Measurements from ENCODE around the gene PIK3CG.
"Not testable (repeated sequence)": the region's sequence is repeated elsewhere in the genome, so short reads cannot be mapped to it uniquely, and the experiment has no call there.

Gene PIK3CG

DNA sequence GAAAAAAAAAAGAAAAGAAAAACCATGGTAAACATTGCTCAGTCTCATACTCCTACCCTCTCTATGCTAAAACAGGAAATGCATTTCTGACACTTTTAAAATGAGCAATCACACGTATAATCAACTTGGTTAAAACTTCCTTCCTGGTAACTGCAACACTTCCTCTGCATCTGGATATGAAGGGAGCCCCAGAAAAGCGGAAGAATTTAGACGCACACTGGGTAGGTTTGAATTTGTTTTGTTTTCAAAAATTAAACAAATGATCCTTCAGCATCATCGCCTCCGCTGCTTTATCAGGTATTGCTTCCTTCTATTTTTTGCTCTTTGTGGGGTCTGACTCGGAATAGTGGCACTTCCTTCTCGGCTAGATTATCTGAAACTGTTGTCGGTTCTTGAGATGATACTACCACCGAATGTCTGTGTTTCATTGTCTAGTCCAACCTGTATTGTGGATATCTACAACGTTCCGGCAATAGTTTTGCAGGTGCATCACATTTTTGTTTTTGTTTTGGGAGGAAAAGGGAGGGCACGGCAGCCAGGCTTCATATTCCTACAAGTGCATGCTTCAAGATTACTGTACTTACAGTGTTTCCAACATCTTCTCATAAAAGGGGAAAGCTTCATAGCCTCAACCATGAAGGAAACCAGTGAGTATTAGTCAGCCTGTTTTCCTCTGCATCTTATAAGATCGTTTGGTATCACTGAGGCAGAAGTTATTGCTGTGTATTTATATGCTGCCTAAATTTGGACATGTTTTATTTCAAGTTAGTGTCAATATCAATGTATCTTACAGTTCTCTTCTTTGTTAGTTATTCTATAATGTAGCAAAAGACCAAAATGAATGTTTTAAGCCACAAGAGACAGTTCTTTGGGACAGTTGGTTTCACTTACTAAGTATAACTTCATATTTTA, at the start of gene PIK3CG:
Gene PIK3CG (plus strand): TSS at position 153 of the 912 bp plus-strand sequence. CDS start 2,280 bp downstream, outside the sequence.
- no peak for DNase-seq

DNA sequence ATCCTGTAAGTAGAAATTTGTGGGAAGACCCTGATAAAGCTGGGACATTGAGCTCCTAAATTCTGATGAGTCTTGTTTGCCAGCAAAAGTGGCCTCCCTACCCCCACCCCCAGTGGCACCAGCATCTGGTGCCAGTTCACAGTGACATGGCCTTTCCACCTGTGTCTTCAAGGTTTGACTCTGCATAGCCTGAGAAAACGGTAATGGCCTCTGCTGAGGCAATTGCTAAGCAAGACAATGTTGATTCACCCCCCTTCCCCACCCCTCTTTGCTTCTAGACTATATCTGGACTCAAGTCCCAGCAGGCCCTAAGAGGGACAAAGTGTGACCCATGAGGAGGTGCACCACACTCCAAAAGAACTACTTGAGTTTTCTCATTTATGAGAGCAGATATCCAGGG, 48.0 kb upstream of the PIK3CG start:
- DNase-seq: no peak

DNA sequence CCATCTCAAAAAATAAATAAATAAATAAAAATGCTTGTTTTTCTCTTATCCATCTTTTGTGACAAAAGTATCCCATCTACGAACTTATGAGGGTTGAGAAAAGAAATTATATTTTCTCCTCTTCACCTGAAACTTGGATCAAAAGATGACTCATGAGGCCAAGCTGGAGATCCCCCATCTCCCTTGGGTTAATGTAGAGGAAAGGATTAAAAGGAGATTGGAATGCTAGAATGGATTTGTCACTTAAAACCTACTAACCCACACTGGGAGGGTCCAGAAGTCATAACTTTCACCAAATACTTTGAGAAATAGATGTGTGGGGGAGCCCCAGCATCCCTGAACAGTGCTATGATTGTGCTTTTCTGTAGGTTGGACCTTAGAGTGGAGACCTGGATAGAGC, 46.3 kb upstream of the PIK3CG start:
- no peak for DNase-seq

DNA sequence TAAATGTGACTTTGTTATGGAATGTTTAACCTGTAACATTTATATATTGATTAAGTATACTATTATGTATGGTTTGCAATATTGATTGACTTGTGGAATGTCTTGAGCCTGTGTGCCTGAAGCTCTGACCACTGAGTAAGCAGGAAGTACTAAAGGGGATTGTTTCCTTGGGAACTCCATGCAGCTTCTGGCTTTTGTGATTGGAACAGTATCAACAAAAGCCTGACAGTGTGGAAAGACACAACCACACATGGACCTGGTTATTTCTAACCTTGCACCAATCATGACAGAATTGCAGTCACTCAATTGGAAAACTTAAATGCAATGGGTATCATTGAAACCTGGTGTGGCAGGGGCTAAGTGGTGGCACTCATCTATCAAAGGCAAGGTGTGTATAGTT, 45.5 kb upstream of the PIK3CG start:
- DNase-seq: no peak

GRCh38 chr7:106820321-106821217, 44.5 kb upstream of the PIK3CG start:
- no peak for DNase-seq

- no peak for DNase-seq
These were observed 41.5 kb upstream of the PIK3CG start for GRCh38 chr7:106823631-106824030.

DNA sequence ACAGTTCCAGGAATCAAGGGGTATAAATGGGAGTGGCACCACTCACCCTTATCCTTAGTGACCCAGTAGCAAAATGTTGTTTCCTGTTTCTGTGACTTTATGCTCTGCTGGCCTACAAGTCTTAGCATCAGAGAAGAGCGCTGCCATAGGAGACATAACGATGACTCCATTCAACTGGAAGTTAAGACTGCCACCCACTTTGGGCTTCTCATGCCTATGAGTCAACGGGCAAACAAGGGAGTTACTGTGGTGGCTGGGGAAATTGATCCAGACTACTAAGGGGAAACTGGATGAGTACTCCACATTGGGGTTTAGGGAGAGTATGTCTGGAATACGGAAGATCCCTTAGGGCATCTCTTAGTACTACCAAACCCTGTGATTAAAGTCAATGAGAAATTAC, 40.6 kb upstream of the PIK3CG start:
- DNase-seq: no peak

GRCh38 chr7:106827626-106828025, 37.5 kb upstream of the PIK3CG start:
- no peak for DNase-seq

DNA sequence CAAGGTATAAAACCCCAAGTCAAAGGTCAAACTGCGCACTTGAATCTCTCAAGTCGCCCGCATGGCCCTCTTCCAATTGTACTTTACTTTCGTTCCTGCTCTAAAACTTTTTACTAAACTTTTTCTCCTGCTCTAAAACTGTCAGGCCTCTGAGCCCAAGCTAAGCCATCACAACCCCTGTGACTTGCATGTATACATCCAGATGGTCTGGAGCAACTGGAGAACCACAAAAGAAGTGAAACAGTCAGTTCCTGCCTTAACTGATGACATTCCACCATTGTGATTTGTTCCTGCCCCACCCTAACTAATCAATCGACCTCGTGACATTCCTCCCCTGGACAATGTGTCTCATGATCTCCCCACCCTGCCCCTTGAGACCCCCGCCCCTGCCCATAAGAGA, 35.6 kb upstream of the PIK3CG start:
- DNase-seq: no peak

GRCh38 chr7:106830896-106831295, 34.2 kb upstream of the PIK3CG start:
- DNase-seq: not testable (repeated sequence)

GRCh38 chr7:106836816-106837215, 28.3 kb upstream of the PIK3CG start:
- no peak for DNase-seq

DNA sequence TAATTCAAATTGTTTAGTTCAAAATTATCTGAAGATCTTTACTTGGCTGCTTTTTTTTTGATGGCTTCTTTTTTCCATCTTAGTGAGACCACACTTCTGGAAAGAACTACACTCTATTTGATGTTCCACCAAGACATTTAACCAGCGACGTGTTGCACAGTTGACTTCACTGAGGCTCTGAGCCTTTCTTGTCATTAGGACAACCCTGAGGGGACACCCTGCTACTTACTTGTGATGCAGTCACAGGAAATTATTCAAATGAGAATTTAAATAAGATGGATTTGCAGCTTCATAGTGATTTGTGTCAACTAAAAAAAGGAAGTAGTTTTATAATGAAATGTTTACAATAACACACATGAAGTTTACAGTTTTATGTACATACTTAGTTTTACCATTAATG, 25.6 kb upstream of the PIK3CG start:
- DNase-seq: no peak

DNA sequence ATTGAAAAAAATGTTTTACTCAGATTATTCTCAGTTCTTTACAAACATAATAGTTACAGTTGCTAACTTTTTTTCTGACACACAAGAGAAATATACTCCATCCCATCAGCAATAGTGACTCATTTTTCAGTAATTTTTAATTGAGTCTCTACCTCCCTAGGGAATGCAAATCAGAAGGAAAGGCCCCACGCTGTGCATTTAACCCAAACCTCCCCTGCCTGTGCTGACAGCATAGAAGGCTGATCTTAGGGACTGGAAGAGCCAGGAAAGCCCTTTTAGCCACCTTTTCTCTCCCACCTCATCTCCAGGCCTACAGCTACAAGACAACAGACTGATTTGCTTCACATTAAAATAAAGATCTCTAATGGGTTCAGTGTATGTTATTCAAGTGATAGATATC, 24.7 kb upstream of the PIK3CG start:
- no peak for DNase-seq

DNA sequence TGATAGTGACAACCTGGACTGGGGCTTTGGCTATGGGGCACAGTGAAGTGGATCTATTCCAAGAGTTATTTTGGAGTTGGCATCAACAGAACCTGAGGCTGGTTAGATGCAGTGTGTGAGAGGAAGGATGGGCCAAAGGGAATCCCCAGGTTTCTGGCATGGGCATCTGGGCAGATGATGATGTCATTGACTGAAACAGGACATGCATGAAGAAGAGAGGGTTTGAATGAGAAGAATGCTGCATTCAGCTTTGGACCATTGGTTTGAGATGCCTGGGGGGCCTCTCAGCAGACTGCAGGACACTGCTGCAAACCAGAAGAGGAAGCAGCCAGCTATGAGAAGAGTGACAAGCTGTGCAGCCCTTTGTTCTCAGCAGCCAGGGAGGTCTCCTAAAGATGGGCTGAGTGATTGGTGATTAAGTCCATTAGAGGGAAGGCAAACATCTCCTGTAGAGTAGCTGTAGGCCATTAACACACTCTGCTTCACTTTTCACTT, 23.1 kb upstream of the PIK3CG start:
- no peak for DNase-seq

DNA sequence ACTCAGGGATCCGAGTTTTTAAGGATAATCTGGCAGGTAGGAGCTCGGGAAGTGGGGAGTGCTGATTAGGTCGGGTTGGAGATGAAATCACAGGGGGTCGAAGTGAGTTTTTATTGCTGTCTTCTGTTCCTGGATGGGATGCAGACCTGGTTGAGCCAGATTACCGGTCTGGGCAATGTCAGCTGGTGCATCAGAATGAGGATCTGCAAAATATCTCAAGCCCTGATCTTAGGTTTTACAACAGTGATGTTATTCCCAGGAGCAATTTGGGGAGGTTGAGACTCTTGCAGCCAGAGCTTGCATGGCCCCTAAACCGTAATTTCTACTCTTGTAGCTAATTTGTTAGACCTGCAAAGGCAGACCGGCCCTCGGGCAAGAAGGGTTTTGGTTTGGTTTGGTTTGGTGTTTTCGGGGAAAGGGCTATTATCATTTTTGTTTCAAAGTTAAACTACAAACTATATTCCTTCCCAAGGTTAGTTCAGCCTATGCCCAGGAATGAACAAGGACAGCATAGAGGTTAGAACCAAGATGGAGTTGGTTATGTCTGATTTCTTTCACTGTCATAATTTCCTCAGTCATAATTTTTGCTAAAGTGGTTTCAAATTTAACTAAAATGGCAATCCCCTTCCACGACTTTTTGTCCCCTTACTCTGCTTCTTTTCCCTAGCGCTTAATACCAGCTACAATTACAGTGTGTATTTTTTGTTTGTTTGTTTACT, 20.6 kb upstream of the PIK3CG start:
- DNase-seq: no peak

- DNase-seq: no peak
These were observed 17.0 kb upstream of the PIK3CG start for GRCh38 chr7:106848049-106848448.

DNA sequence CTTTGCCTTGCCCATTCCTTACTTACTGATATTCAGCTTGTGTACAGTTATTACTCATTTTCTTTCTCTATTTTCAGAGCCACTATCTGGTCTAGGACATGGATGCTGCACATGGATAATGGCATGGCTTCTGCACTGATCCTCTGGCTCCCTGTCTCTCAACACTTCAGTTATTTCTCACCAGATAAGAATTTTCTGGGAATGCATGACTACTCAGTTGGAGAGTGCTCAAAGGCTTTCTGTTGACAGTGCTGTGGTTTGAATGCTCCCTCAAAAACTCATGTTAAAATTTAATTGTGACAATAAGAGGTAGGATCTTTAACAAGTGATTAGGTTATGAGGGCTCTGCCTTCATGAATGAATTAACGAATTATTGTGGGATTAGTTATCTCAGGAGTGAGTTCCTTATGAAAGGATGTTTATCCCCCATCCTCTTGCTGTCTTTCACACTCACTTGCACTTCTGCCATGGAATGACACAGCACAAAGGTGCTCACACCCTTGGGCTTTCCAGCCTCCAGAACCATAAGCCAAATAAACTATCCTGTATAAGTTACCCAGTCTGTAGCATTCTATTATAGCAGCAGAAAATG, 16.1 kb upstream of the PIK3CG start:
- DNase-seq: no peak

GRCh38 chr7:106851632-106852031, 13.4 kb upstream of the PIK3CG start:
- DNase-seq: not testable (repeated sequence)

- no peak for DNase-seq
These were observed 11.7 kb upstream of the PIK3CG start for GRCh38 chr7:106853250-106853908.

DNA sequence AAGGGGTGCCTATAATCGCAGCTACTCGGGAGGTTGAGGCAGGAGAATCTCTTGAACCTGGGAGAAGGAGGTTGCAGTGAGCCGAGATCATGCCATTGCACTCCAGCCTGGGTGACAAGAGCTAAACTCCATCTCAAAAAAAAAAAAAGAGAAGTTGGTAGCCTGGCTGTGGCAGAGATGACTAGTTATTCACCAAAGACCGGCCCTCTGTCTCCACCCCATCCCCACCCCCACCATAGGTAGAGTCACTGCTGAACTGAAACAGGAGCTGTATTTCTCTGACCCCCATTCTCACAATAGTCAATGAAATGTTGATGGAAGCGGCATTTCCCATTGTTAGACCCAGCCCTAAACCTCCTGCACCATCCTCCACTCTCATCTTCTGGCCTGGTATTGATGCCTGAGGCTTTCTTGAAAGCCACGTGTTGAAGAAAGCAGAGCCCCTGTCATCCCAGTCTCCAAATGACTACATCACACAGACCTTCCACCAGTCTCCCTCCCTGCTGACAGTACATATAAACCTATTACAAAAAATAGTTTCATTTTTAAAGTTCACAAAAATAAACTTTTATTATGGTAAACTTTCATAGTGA, 9.4 kb upstream of the PIK3CG start:
- DNase-seq: no peak
